ENCODE data around the gene BMPR1B.

BMPR1B gene

DNA sequence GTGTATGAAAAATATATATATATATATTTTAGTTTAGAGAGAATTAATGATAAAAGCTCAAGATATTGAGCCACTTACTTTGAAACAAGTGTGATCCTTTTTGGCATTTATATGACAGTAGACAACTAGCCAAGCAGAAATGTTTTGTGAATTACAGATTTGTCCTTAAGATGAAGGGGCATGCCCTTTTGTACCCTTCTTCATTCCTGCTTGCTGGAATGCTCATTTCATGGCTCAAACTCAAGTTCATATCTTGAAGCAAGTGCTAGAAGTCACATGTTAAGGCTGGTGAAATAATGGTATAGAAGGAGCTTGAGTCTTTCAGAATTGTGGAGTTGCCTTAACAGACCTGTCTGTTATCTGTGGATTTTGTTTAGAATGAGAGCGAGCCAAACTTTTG is 203.0 kb downstream of the BMPR1B start:
- no peak for DNase-seq (ENCODE audit: low read depth)

DNA sequence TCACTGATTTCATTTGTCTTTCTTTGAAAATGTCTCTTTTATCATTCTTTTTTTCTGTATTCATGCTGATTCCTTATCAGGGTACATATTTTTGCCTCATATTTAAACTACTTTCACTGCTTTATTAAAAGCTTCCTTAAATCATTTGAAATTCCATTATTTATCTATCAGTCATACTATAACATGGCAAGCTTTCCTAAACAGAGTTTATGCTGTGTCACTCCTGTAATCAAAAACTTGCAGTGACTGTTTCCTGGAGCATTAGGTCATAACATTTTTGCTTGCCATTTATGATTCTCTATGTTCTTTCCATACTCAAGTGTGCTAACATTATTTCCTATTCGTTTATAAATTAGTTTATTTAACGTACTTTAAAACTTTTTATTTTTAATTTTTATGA is 203.7 kb downstream of the BMPR1B start:
- no peak for DNase-seq (ENCODE audit: low read depth)

GRCh38 chr4:94962484-94962883 is 204.7 kb downstream of the BMPR1B start:
- DNase-seq (ENCODE audit: low read depth): no peak

DNA sequence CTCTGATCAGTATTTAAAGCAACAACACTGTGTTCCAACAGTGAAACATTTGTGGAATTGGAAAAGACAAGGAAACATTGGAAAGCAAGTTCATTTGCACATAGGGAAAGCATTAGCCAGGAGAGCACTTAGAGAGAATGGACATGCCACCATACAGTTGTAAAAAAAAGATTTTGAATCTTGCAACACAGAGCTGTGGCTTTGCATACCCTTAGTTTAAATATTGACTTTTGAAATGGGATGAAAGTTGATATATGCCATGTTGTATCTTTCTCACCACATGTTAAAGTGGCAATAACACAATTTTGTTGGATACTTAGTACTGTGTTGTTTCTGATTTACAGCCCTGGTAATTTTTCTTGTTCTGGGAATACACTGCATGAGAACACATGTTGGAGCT is 208.1 kb downstream of the BMPR1B start:
- DNase-seq (ENCODE audit: low read depth): no peak

DNA sequence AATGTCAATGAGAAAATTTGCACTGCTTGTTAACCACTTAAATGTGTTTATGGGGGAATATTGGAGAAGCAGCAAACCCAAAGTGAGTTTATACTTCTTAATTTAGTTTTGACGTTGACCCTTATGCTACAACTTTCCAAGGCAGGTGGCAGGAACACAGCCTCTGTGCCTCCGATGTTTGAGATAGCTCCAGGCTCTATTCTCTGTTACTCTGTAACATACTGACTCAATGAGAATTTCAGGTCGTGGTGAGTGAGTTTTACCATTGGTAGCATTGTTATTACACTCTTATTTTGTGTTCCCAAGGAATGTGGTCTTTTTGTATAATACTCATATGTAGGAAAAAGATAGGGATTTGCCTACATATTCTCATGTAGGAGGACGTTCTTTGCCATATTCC is 210.7 kb downstream of the BMPR1B start:
- DNase-seq (ENCODE audit: low read depth): no peak

DNA sequence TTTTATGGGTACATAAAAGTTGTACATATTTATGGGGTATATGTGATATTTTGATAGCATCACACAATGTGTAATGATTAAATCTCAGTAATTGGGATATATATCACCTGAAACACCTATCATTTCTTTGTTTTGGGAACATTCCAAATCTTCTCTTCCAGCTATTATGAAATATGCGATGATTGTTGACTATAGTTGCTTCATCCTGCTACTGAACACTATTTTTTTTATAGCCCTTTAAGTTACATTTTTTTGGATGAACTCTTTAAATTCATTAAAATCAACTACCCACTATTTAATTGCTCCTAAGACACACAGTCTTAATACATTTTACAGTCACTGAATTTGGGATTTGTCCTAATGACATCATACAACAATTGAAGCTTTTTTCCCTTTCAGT is 212.9 kb downstream of the BMPR1B start:
- no peak for DNase-seq (ENCODE audit: low read depth)

GRCh38 chr4:94974773-94975172 is 217.0 kb downstream of the BMPR1B start:
- no peak for DNase-seq (ENCODE audit: low read depth)

GRCh38 chr4:94976371-94977011 is 218.7 kb downstream of the BMPR1B start:
- DNase-seq (ENCODE audit: low read depth): peak; percentile 77

- DNase-seq (ENCODE audit: low read depth): no peak
Observed at GRCh38 chr4:94978904-94979303, 221.1 kb downstream of the BMPR1B start.

DNA sequence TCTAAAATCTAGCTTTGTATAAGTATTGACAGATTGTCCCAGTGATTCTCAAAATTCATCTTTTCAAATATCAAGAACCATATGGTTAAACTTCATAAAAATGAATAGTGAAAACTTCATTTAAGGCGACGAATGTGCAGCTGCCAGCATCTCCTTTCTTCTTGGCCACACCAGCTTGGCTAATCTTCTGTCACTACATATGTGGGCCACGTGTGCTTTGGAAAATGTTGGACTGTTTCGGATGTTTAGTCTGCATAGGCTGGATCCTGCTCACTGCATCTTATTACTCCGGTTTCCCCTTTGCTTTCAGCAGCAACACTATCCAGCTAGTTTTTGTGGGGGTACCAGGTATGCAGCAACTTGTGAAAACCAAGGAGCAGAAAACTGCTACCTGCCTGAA is 221.9 kb downstream of the BMPR1B start:
- no peak for DNase-seq (ENCODE audit: low read depth)

GRCh38 chr4:94995684-94996394 is 238.1 kb downstream of the BMPR1B start:
- no peak for DNase-seq (ENCODE audit: low read depth)

GRCh38 chr4:95000076-95000648 is 242.4 kb downstream of the BMPR1B start:
- no peak for DNase-seq (ENCODE audit: low read depth)

DNA sequence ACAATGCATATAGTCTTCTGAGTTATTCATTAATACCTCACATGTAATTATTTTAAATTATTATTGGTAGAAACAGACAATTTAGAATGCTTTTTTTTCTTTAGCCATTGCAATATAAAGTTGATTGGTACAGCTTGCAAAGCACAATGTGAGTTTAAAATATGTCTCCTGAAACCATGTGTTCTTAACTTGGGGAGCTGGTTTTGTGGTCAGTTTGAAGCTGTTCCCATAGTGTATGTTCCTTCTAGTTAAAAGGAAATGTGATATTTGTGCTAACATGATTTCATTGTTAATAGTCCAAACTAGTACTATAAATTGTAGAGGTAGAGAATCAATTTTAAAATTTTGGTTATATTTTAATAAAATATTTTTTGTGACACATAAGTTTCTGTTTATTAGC is 247.2 kb downstream of the BMPR1B start:
- no peak for DNase-seq (ENCODE audit: low read depth)

DNA sequence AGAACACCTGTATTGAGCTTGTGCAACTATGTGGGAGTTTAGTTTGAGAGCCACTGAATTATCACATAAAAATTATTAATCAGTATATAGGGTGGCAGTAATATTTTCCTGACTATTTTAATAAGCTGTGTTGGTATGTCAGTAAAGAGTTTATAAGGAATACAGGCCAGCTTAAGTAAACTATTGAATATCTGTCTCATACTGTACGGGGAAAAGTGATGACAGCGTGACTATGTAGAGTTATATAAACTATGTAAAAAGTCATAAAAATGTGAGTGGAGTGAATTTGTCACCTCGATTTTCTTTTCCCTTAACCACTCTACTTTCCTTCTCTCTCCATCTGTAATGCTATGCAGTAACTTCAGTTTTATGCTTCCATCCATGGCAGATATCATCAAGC is 250.2 kb downstream of the BMPR1B start:
- no peak for DNase-seq (ENCODE audit: low read depth)

DNA sequence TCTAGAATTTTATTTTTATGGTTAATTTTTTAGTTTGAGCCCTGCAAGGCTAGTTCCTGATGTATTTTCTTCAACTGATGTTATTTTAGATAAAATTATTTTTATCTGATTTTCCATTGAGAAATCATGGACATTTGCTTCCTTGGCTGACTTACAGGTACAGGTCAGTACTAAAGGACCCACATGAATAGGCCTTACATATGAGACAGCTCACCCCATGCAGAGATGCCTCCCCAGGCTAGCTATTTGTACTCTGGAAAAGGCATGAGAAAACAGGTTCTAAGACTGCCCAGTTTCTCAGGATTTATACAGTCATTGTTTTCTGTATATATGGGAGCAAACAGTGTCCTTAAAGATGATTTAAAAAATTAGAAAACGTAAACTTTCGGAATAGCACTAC is 255.5 kb downstream of the BMPR1B start:
- no peak for DNase-seq (ENCODE audit: low read depth)

DNA sequence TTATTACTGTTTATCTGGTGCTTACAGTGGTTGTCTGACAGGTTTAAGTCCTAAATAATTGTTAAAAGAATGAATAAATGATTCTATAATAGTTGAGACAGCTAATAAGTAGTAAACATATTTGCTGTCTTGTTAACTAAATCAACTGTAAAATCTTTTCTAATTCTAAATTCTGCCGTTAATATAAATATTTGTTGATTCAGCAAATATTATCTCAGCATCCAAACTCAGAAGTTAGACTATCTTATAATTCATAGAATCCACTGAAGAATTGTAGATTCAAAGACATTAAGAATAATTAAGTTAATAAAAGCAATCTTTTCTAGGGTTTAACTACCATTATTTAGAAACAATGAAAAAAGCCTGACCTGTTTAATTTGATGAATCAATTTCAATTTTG is 256.3 kb downstream of the BMPR1B start:
- DNase-seq (ENCODE audit: low read depth): no peak

GRCh38 chr4:95017305-95018064 is 259.7 kb downstream of the BMPR1B start:
- no peak for DNase-seq (ENCODE audit: low read depth)

DNA sequence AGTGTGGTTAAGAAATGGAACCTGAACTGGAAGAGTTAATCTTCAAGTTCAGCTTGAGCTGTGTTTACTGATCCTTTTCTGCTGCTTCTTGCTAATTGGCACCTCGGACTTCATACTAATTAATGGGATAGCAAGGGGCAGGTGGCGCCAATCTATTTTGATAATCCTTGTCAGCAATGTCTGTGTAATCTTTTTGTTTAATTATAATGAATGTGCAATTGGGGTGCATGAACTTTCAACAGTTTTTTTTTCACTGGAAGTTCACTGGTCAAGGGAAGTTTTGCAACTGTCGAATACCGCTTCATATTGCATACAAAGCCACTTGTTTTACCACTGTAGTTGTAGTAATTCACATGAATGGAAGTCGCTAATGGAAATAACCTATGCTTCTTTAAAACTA is 261.0 kb downstream of the BMPR1B start:
- DNase-seq (ENCODE audit: low read depth): no peak

DNA sequence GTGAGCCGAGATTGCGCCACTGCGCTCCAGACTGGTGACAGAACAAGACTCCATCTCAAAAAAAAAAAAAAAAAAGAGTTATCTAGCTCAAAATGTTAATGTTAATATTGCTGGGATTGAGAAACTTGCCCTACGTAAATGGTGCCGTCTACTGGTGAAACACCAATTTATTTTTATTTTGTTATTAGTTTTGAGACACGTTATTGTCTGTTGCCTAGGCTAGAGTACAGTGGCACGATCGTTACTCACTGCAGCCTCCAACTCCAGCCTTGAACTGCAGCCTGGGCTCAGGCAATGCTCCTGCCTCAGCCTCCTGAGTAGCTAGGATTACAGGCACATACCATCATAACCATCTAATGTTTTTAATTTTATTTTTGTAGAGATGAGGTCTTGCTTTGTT is 262.8 kb downstream of the BMPR1B start:
- no peak for DNase-seq (ENCODE audit: low read depth)

GRCh38 chr4:95021099-95021498 is 263.3 kb downstream of the BMPR1B start:
- no peak for DNase-seq (ENCODE audit: low read depth)

GRCh38 chr4:95023110-95023509 is 265.4 kb downstream of the BMPR1B start:
- DNase-seq (ENCODE audit: low read depth): no peak

GRCh38 chr4:95027905-95028618 is 270.3 kb downstream of the BMPR1B start:
- DNase-seq (ENCODE audit: low read depth): no peak

Measured in HS-5 (cell line).